Stimulated activated CD8-positive, alpha-beta memory T cell treated with anti-CD3 and anti-CD28 coated beads, Interleukin-15, amount 100 ng/mL, for 48 hours (primary cell): ENCODE results near the gene GATD1.

Source experiments
- DNase-seq, 2 donors: peaks; one replicate each; pipeline ENCODE4 v3.0.0-alpha.2; 2020; ENCODE audit warnings: low read depth in 2 of 2

GATD1 gene

GRCh38 chr11:777288-778255 is at the start of gene GATD1:
TSS of gene GATD1 (minus strand) at chr11:777487. CDS start at chr11:777462, 25 bp downstream.
- DNase-seq = peak; percentile 91 to 94

DNA sequence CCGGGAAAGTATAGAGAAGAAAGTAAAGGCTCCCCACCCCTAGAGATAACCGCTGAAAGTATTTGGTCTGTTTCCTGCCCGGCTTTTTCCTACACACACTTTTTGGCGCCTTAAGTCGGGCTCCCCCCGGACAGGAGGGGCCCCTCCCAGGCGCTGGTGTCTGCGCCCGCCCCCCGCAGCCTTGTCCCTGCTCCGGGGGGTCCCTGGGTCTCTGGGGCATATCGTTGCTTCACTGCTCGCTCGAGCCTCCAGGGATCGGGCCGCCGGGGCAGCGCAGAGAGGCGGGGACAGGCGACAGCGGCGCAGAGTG is 49.5 kb upstream of the GATD1 start:
- no peak for DNase-seq

GRCh38 chr11:826227-826621 is 48.9 kb upstream of the GATD1 start:
- DNase-seq = no peak

- DNase-seq = no peak
These were observed 48.3 kb upstream of the GATD1 start for GRCh38 chr11:825366-826226.

DNA sequence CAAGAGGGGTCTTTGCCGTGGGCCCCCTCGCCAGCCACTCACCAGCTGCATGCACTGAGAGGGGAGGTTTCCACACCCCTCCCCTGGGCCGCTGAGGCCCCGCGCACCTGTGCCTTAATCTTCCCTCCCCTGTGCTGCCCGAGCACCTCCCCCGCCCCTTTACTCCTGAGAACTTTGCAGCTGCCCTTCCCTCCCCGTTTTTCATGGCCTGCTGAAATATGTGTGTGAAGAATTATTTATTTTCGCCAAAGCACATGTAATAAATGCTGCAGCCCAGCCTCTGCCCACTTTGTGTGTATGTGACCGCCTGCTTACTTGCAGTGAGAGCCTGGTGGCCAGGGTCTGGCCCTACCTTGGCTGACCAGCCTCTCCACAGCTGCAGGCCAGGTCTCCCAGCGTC is 47.7 kb upstream of the GATD1 start:
- DNase-seq = no peak

DNA sequence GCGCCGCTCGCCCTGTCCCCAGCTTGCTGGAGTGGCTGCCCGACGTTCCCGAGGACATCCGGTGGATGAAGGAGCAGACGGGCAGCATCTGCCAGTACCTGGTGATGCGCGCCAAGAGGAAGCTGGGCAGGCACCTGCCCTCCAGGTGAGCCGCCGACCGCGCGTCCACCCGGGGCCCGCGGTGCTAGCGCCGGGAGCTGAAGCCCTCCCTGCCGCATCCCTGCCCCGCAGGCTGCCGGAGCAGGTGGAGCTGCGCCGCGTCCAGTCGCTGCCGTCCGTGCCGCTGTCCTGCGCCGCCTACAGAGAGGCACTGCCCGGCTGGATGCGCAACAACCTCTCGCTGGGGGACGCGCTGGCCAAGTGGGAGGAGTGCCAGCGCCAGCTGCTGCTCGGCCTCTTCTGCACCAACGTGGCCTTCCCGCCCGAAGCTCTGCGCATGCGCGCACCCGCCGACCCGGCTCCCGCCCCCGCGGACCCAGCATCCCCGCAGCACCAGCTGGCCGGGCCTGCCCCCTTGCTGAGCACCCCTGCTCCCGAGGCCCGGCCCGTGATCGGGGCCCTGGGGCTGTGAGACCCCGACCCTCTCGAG is 47.1 kb upstream of the GATD1 start:
- no peak for DNase-seq

- no peak for DNase-seq
These were observed 46.4 kb upstream of the GATD1 start for GRCh38 chr11:823441-824291.

DNA sequence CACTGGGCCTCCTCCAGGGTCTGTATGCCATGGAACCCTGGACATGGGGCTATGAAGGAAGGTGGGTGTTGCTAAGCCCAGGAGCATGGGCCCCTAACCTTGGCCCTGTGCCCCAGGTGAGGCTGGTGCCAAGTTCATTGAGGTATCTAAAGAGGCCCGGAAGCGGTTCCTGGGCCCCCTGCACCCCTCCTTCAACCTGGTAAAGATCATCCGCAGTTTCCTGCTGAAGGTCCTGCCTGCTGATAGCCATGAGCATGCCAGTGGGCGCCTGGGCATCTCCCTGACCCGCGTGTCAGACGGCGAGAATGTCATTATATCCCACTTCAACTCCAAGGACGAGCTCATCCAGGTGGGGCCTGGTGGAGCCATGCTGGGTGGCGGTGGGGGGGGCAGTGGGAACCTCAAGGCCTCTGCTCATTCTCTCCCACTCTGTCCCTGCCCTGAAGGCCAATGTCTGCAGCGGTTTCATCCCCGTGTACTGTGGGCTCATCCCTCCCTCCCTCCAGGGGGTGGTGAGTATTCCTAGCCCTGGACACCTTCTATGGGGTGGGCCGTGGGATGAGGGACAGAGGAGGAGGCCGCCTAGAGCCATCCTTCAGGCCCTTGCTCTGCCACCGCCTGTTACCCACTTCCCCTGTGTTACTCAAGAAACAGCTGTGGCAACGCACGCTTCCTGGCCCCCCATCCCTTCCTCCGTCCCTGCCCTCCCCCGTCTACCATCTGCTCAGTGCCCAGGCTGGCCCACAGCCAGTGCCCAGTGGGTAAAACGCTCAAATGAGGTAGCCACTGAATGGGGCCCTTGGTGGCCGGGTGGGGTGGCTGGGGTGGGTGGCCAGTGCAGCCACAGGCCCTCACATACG is 44.5 kb upstream of the GATD1 start:
- no peak for DNase-seq

GRCh38 chr11:820655-821511 is 43.6 kb upstream of the GATD1 start:
- no peak for DNase-seq

GRCh38 chr11:819943-820649 is 42.8 kb upstream of the GATD1 start:
- DNase-seq = peak; percentile 88 to 91

DNA sequence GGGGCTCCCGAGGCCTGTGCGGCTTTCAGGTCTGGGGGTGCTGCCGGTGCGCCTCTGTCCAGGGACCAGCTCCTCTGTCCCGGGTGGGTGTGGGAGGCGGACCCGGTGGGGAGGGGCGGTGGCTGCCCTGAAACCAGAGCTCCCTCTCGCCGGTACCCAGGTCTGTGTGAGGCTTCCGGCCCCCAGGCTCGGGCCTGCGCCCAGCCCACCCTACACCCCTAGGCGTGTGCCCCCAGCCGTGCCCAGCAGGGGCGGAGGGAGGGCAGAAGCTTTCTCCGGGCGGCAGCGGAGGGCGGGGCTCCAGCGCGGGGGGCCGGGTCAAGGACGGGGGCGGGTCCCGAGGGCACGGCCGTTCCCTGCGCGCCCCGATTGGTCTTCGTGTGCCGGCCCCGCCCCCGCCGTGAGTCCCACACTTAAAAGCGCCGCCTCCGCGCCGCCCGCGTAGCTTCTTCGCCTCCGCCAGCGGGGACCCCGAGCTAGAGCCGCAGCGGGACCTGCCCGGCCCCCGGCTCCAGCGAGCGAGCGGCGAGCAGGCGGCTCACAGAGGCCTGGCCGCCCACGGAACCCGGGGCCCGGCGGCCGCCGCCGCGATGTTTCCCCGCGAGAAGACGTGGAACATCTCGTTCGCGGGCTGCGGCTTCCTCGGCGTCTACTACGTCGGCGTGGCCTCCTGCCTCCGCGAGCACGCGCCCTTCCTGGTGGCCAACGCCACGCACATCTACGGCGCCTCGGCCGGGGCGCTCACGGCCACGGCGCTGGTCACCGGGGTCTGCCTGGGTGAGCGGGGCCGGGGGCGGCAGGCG is 42.0 kb upstream of the GATD1 start:
- peak; percentile 84 to 87 for DNase-seq

- DNase-seq = no peak
These were observed 41.3 kb upstream of the GATD1 start, which contains the start of gene PNPLA2 for GRCh38 chr11:818396-819128. TSS of gene PNPLA2 (plus strand) at chr11:818914. CDS start at chr11:819719, 805 bp downstream.

DNA sequence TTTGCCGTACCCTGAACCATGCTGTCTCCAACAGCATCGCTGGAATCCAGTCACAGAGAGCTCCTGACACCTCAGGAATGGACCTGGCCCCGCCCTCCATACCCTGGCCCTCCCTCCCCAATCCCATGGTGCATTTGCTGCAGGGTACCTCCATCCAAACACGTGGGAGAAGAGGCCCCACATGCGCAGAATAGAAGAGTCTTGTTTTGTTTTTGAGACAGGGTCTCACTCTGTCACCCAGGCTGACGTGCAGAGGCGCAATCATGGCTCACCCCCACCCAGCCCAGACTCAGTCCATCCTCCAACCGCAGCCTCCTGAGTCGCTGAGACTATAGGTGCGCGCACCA is 39.1 kb upstream of the GATD1 start:
- no peak for DNase-seq

- no peak for DNase-seq
These were observed 38.6 kb upstream of the GATD1 start for GRCh38 chr11:815675-816432.

DNA sequence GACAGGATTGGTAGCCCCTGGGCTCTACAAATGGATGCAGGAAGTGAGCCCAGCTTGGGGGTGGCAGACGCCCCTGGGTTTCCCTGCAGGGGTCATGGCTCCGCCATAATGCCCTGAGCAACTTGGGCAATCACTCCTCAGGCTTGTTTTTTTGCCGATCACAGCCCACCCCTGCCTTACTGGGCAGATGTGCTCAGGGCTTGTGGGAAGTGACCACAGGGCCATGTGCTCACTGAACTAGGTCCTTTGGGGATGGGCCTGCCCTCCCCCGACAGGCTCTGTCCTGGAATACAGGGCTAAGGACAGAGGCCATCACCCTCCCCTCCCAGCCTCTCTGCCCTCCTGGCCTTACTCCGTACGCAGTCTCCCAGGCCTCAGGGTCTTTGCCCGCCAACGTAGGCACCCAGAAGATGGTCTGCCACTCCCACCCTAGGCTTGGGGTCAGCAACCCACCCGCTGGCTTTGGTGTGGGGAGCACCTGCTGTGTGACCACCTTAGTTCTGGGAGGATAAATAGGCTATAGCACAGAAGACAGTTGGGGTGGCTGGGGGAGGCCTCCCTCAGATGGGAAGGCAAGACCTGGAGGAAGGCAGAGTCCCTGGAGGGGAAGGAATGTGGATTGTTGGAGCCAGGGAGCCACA is 36.3 kb upstream of the GATD1 start:
- DNase-seq = no peak

- DNase-seq = no peak
These were observed 35.8 kb upstream of the GATD1 start for GRCh38 chr11:813072-813455.
